HG02763 (cell line): Measurements from ENCODE around the gene PWWP2B.

Experiments
- ATAC-seq: cut with Tn5 transposase; IDR thresholded peaks from one replicate; pipeline ENCODE4 v1.9.1; 2021; ENCODE audit warnings: mild to moderate bottlenecking, moderate library complexity; ENCODE audit not compliant: unreplicated experiment

Gene PWWP2B

GRCh38 chr10:132416566-132417256, 19.7 kb downstream of the PWWP2B start:
- ATAC-seq, result no peak

- ATAC-seq, result no peak
These were observed 20.4 kb downstream of the PWWP2B start for GRCh38 chr10:132417257-132417910.

- ATAC-seq, result no peak
These were observed 21.0 kb downstream of the PWWP2B start for GRCh38 chr10:132417957-132418441.

- ATAC-seq, result no peak
These were observed 21.8 kb downstream of the PWWP2B start for GRCh38 chr10:132418527-132419416.

- ATAC-seq, result no peak
These were observed 22.8 kb downstream of the PWWP2B start for GRCh38 chr10:132419538-132420468.

GRCh38 chr10:132420469-132420980, 23.5 kb downstream of the PWWP2B start:
- ATAC-seq, result no peak

- no peak for ATAC-seq
These were observed 24.2 kb downstream of the PWWP2B start for GRCh38 chr10:132420981-132421846.

GRCh38 chr10:132421847-132422751, 25.1 kb downstream of the PWWP2B start:
- peak; percentile 42 for ATAC-seq

GRCh38 chr10:132422903-132423825, 26.2 kb downstream of the PWWP2B start:
- ATAC-seq, result no peak

GRCh38 chr10:132423966-132424861, 27.2 kb downstream of the PWWP2B start:
- no peak for ATAC-seq

GRCh38 chr10:132425029-132425756, 28.2 kb downstream of the PWWP2B start:
- no peak for ATAC-seq

- no peak for ATAC-seq
These were observed 28.8 kb downstream of the PWWP2B start for GRCh38 chr10:132425757-132426155.

- no peak for ATAC-seq
These were observed 30.2 kb downstream of the PWWP2B start for GRCh38 chr10:132427006-132427771.

- no peak for ATAC-seq
These were observed 31.0 kb downstream of the PWWP2B start for GRCh38 chr10:132427939-132428367.
